HG03460 (cell line): Measurements from ENCODE around the gene ENPP6.
"Not testable (repeated sequence)": the region's sequence is repeated elsewhere in the genome, so short reads cannot be mapped to it uniquely, and the experiment has no call there.

ENCODE experiments used
- ATAC-seq: cut with Tn5 transposase; IDR thresholded peaks from one replicate; pipeline ENCODE4 v1.9.1; 2021; ENCODE audit not compliant: unreplicated experiment

Gene ENPP6

GRCh38 chr4:184066584-184067300 is 150.9 kb downstream of the ENPP6 start:
- no peak for ATAC-seq

- no peak for ATAC-seq
Observed at GRCh38 chr4:184064877-184065276, 152.8 kb downstream of the ENPP6 start.

GRCh38 chr4:184062769-184063168 is 154.9 kb downstream of the ENPP6 start:
- no peak for ATAC-seq

DNA sequence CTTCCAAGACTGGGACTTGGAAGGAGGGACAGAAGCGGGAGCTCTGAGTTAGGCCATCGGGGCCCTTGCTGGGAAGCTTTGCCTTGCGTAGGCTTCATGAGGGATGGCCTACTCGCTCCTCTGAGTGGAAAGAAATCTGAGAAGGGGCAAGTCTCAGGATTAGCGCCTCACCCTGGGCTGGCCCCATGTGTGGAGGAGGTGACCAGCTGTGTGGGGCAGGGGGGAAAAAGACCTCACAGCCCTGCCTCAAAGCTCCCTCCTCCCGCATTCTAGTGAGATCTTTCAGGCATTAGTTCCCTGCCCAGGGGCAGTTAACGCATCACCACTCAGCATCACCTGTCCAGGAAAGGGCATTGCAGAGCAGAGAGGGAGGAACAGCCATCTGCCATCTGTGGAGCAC is 156.1 kb downstream of the ENPP6 start:
- no peak for ATAC-seq

GRCh38 chr4:184059099-184059498 is 158.6 kb downstream of the ENPP6 start:
- no peak for ATAC-seq

- no peak for ATAC-seq
Observed at GRCh38 chr4:184058026-184058425, 159.6 kb downstream of the ENPP6 start.

GRCh38 chr4:184056877-184057276 is 160.8 kb downstream of the ENPP6 start:
- no peak for ATAC-seq

- ATAC-seq, result no peak
Observed at GRCh38 chr4:184053434-184053833, 164.2 kb downstream of the ENPP6 start.

DNA sequence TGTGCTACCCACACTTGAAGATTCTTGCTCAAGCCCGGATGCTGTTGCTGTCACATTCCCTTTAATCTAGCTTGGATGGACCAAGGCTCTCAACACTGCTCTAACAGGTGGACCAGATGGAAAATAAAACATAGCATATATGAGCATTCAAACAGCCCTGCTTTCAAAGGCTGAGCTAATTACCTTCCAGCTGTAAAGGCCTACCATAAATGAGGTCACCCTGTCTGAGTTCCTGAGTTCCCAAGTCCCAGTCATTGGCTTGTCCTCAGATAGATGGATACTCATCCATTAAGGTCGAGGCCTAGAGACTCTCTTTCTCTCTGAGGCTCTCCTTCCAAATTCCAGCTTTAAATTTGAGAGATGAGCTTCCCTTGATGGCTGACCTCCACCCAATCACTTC is 165.1 kb downstream of the ENPP6 start:
- no peak for ATAC-seq

- not testable (repeated sequence) for ATAC-seq
Observed at GRCh38 chr4:184051262-184051661, 166.4 kb downstream of the ENPP6 start.

DNA sequence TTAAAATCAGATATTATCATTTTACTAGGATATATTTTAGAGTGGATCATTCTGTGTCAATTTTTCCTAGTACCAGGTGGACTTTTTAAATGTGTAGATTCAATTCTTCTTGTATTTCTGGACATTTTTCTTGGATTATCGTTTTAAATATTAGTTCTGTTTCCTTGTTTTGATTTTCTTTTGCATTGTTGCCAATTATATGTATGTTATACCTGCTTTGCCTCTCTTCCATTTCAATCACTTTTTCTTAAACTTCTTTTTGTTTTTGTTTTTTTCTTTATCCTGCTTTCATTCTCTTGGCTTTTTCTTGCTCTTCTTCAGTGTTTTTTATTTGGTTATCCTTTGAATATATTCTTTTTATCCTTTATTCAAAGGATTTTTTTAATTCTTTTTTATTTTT is 171.5 kb downstream of the ENPP6 start:
- ATAC-seq, result no peak

- no peak for ATAC-seq
Observed at GRCh38 chr4:184041156-184041555, 176.5 kb downstream of the ENPP6 start.

DNA sequence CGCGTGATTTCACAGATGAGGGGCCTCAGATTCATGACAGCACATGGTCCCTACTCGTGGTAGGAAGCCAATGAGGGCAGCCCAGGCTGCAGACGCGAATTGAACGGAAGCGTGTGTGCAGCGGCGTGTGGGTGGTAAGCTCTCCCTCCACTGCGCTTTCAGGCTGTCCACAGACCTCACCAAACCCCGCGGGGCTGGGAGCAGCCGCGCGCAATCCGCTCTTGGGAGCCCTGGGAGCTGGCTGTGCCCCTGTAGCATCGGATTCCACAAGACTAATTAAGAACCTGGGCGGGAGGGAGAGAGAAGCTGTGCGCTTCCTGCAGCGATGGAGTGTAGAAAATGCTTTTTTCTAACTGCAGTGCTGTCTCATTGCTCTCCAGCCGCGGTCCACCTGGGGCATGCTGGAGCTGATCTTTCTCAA is 177.7 kb downstream of the ENPP6 start:
- ATAC-seq, result no peak
